Fibroblast of upper back skin (primary cell): ENCODE measurements around the gene TNKS2.
A peak's percentile ranks its signal among the peaks of the same experiment; 100 is the strongest.
"Not testable (repeated sequence)": the region's sequence is repeated elsewhere in the genome, so short reads cannot be mapped to it uniquely, and the experiment has no call there.

Experiments used
- DNase-seq: peaks from one replicate; pipeline ENCODE4 v3.0.0-alpha.2; 2013

TNKS2 gene

DNA sequence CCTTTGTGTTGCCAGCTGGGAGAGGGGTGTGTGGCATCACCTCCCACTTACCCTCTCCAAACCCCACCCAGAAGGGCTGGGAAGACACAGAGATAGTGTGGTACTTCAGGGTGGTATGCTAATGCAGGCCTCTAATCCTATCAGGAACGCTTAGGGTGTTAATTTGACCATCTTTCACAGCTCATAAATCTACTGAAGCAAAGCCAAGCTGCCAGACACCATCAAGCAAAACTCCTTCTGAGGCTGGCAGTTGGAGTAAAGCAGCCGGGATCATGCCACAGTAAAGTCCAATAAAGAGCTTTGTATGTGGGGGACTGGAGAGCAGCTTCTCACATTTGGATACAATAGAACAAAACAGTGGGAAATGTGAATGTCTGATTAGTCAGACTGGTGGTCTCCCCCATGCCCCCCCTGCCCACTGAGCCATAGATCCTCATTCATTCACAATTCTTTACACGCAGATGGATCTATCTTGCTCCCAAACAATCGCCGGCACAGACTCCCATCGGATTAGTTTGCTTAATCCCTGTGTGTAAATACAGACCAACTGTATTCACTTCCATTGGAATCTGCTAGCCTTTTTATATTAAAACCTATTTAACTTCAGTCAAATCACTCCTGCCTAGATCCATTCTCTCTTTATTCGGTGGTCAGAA lies 81.4 kb downstream of the TNKS2 start:
- no peak for DNase-seq

DNA sequence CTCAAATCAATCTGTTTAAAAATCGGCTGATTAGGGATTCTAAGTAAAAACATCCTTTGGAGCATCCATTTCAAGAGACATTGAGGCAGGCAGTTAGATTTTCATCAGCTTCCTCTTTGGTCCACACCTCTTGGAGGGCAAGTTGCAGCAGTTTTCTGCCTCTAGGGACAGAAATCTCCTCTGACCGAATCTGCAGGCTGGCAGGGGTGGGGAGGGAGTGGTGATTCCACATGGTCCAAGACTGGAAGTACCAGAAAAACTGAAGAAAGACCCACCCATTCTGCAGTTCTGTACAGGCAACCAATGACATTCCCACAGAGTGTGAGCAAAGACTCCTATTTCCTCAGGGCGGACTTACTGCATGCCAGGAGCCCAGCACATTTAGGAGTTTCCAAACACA lies 82.1 kb downstream of the TNKS2 start:
- DNase-seq: no peak

DNA sequence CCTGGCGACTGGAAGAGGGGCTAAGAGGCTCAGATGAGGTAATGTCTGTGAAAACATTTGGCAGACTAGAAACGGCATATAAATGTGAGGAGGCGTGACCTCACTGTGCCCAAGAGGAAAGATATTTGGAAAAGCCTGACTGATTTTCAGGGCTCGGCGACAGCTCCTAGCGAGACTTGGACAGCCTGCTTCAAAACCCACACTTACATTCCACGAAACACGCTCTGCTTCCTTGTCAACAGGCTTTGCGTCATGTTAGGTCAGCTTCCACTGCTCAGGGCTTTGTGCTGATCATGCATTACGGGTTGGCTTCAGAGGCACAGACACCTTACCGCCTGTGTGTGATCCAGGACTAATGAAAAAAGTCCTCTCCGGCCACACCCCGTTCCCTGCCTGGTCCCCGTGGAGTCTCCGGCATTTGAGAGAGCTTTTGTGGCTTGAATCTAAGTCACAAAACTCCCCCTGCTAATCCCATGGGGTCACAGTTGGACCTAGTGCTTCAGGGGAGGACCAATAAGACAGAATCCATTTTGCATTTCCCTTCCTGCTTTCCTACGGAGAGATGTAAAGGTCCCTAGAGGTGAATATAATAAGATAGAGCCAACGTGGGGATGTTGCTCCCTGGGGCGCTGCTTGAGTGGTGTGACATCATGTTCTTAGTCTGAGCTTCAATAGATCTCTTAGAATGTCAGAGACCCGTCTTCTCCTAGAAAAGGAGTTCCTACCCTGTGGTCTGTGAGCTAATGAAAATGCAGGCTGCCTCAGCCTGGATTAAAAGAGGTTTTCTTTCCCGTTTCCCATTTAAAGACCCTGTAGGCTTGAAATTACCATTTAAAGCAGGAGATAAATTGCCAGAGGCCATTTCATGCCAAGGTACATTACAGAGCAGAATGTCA lies 85.6 kb downstream of the TNKS2 start:
- peak; percentile 59 for DNase-seq

DNA sequence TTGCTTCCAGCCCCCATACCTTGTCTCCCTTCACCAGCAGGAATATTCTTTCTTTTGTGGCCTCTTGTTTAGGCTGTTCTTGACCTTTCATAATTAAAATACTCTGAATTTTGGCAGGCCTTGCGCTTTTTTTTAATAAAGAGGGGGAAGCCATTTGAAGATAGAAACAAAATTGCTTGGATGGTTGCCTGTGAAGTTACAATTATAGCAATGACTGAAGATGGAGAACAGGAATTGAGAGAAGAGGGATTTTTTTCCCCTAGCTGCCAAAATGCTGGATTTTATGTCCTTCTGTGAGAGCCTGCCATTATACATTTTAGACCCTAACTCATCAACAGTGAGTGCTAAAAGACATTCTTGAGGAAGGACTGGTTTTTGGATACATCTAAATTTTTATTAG lies 86.3 kb downstream of the TNKS2 start:
- DNase-seq: no peak

DNA sequence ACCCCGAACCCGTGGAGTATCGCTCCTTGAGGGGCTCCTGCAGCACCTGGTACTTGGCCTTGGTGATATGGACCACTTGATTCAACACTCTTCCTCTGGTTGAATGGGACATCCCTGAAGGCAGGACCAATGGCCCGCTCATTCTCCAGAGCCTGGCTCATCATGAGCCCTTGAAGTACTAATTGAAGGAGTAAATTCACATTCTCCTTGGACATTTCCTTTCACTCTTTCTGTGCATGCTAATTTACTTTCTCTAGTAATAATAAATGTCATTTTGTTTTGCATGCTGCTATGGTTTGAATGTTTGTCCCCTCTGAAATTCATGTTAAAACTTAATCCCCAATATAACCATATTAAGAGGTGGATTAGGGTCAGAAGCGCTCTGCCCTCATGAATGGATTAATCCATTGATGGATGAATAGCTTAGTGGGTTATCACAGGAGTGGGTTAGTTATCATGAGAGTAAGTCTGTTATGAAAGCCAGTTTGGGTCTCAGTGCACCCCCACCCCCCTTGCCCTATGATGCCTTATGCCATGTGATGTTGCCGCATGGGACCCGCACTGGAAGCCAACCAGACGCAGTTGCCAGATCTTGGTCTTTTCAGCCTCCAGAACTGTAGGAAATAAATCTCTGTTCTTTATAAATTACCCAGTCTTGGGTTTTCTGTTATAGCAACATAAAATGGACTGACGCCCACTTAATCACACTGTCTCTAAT lies 87.3 kb downstream of the TNKS2 start:
- no peak for DNase-seq

DNA sequence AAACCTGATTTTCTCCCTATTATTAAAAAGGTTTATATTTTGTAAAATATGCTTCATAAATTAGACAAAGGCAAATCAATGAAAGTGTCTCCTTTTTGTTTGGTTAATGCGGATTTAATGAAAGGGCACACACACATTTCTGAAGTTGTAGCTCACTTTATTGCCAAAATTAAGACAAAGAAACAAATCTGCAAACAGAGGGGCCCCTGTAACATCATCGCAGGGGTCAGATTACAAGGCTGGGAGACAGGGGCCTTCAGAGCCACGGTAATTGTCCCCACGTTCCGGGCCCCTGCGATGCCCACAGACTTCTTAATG lies 88.7 kb downstream of the TNKS2 start:
- DNase-seq: no peak

DNA sequence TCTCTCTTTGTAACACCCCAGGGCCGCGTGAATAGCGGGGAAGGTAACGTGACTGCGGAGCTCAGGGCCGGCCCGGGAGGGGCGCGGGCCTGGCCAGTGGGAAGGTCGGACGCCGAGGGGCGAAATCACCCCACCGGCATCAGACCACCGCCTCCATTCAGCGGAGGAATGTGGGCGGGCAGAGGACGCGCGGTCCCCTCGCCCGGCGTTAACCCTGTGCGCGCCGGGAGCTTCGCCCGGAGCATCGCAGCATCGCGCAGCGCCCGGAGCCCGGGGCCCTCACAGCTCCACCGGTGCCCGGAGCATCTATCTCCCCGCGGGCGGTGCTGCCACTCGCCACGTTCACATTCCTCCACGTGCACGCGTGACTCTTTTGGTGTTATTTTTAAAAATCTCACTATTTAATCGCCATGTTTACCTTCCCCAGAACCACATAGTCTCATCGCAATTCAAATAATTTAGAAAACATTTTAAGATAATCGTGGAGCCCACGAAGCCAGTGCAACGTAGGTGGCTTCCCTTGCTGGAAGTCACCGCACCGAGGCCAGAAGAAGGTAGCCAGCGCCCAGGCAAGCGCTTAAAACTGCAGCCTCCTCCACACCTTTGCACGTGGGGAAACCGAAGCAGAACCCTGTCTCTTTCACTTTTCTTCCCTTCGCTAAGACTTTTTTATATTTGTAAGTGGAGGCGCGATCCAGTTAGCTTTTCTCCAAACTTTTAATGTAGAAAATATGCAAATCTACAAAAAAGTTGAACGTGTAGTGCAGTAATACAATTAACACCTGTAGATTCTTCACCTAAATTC lies 89.2 kb downstream of the TNKS2 start:
- peak; percentile 48 for DNase-seq

DNA sequence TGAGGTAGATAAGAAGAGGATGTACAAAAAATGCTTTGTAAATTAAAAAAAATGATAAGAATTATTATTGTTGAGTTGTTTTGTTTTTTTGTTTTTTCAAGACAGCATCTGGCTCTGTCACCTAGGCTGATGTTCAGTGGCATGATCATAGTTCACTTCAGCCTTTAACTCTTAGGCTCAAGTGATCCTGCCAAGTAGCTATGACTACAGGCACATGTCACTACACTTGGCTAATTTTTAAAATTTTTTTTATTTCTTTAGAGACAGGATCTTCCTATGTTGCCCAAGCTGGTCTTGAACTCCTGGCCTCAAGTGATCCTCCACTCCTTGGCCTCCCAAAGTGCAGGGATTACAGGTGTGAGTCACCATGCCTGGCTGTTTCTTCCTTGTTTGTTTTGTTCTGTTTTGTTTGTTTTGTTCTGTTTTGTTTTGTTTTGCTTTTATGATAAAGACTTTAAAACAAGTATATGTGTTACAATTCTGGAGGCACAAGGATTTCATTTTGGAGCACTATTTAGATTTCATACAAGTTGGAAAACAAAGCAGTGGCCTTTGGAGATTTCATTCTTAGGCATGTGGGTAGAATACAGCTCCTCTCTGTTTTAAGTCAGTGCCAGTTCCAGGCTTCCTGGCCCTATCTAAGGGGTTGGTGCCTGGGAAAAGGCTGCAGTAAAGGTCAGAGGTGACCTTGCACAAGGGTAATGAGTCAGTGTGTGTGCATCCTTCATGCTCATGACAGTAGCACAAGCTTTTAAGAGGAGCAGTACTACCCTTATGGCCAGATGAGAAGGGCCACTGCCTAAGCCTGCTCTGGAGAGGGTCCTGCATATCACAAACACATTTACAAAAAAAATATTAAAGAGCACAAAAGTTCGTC lies 93.1 kb downstream of the TNKS2 start:
- no peak for DNase-seq

DNA sequence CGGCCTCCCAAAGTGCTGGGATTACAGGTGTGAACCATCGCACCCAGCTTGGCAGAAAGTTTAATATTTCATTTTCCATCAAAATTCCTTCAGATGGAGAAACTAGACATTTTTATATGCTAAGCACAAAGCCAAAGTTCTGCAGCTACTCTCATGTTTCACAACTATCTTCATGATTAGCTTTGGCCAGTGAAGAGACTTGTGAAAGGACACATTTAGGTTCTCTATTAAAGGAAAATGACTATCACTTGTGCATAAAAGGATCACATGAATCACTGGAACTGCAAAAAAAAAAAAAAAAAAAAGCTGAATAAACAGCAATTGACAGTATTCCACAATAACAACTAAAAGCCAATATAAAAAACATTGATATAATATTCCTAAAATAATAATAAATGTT lies 94.8 kb downstream of the TNKS2 start:
- DNase-seq: no peak

DNA sequence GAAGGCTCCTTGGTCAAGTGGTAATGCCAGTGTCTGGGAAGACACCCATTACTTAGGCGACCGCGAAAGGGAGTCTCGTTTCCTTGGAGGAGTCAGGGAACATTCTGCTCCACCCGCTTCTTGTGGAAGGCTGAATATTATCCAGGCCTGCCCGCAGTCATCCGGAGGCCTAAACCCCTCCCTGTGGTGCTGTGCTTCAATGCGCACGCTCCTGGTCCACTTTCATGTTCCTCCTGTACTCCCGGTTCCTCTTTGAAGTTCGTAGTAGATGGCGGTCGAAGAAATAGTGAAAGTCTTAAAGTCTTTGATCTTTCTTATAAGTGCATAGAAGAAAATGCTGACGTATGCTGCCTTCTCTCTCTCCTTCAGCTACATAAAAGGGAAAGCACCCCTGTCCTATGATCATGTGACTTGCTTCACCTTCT lies 96.0 kb downstream of the TNKS2 start:
- not testable (repeated sequence) for DNase-seq

DNA sequence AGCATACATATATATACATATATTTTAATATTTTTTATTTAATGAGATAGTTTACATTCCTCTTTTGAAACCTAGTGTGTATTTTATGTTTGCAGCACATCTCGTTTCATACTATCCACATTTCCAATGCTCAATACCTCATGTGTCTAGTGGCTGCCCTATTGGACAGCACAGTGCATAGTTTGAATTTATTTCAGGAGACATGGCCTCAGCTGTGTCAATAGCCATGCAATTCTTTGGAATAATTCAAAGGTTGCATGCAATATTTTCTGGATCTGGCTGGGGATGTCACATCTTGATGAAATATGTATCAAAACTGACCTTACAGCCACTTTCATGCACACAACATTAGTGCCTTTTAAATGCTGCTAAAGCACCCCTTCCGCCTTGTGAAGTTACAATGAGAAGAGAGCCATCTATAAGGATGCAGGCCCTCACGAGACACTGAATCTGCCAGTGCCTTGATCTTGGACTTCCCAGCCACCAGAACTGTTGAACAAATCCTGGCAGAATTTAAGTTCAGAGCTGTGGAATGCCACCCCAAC lies 98.1 kb downstream of the TNKS2 start:
- DNase-seq: no peak

DNA sequence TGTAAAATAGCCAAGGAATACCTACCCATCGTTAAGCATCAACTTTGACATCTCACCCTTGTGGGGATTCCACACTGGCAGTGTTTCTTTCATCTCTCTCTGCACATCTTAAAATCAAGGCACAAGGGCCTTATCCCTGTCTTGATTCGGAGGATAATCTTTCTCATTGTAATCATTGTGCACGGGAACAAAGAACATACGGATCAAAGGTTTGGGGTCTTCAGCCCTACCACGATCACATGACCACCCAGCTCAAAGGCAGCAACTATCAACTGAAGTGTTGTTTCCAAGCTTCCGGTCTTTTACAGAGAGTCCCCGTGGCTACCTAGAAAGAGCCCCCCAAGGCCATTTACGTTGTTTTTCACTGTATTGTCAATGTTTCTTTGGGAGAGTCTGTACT lies 99.2 kb downstream of the TNKS2 start:
- no peak for DNase-seq

DNA sequence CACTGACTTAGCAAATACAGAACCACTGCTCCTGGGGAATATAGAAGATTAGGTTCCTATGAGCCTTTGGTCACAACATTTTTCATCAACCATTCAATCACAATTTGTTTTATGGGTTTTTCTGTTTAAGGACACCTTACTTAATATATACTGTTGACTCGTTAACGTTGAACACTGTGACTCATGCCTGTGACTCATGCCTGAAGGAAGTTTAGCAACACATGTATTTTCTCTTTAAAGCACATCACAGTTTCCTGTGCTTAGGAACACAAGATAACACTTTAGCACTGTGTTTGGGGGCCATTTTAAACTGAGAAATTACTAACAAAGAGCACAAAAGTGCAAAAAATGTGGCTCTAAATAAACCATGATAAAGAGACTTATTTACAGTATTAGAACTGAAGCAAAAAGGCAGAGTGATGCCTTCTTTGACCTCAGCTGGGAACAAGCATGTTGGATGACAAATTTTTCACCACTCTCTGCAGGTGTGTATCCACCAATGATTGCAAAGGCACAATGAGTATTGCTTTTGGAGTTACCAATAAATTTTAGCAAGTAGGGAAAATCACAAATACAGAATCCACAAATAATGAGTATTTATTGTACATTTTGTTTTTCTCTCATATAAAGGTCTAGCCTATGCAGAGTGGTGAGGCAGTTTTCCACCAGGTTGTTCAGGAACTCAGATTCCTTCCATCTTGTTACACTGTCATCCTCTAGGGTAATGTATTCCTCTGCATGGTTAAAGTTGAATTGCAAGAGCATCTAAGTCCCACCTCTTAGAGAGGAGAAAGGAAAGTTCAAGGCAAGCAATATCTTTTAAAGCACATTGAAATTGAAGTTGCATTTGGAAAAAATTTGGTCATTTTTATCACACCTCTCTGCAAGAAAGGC lies 103.8 kb downstream of the TNKS2 start:
- peak; percentile 86 for DNase-seq

DNA sequence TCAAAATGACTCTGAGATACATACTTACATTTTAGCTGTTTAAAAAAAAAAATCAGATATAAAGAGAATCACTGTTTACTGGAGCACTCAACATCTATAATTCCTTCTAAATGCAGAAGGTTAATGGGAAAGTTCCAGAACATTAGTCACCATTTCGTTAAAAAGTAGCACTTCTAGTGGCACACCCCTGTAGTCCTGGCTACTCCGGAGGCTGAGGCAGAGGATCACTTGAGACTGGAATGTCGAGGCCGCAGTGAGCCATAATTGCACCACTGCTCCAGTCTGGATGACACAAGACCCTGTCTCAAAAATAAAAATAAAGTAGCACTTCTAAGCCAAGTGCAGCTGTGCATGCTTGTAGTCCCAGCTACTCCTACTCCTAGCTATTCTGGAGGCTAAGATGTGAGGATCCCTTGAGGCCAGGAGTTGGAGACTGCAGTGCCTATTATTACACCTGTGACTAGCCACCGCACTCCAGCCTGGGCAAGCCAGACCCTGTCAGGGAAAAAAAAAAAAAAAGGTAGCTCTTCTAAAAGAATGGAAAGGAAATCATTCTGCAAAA lies 108.9 kb downstream of the TNKS2 start:
- no peak for DNase-seq

DNA sequence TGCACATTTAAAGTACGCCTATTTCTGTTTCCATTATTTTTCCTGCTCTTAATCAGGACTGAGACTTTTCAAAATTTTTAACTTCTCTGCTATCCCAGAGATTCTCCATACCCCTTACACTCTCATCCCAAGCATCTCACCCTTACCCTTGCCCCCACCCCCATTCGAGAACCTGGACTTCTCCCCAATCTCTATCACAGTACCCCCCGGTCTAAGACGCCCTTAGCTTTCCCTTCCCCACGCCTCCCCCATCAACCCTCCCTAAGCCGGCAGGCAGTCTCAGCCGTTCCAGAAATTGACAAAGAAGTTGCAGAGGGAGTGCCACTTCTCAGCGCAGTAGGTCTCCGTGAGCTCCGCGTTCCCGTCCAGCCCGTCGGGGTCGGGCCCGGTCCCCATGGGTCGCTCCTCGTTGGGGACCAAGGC lies 109.7 kb downstream of the TNKS2 start:
- no peak for DNase-seq

DNA sequence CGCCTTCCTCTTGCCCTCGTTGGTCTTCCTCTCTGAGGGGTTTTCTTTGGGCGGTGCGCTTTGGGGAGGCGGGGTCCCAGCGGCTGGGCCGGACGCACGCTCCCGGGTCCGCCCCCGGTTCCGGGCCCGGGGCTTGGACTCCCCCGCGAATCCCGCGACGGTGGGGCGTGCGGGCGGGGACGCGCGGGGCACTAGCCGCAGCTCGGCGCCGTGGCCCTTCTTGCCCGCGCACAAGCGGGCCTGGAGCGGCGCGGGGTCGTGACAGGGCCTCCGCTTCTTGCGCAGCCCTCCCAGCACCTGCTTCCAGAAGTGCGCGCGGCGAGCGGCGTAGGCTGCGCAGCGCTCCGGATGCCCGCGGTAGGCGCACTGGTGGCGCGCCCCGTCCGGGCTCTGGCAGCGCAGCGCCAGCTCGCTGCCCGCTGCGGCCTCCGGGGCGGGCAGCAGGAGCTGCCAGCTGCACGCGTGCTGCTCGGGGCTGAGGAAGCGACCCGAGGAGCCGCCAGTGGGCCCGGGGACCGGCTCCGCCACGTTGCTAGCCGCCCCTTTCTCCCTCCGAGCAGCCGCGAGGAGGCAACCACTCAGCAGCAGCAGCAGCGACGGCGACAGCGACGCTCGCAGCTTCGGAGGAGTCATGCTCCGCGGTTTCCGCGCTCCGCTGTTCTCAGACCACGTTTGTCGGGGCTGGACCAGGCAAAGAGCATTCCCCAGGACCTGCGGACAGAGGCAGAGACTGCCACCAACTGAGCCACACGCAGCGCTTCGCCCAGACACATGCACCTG lies 110.3 kb downstream of the TNKS2 start:
- DNase-seq: peak; percentile 64

DNA sequence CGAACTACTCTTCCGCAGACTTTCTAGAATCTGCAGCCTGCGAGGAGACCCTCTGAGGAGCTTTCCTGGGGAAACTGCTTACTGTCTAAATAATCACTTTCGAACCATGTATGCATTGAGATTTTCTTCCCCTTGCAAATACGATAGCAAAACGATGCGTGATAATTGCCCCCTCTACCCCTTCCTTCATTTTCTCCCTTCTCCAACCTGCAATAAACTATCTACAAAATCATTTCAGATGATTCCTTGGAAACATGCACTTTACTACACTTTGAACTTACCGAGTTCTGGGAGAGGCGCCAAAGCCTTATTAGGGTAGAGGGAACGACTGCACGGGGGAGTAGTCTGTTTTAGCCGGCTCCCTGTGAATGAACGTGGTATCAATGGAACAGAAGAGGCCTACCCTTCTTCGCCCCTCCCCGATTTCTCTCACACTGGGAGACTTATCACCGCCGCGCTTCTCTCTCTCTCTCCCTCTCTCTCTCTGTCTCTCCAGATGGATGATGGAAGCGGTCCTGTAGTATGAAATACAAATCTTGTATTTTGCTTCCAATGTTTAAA lies 111.0 kb downstream of the TNKS2 start, which contains the start of gene FGFBP3:
Gene FGFBP3, minus strand, starts transcription at position 370 of the 561 bp plus-strand sequence. CDS start 517 bp downstream, outside the sequence.
- peak; percentile 47 for DNase-seq

DNA sequence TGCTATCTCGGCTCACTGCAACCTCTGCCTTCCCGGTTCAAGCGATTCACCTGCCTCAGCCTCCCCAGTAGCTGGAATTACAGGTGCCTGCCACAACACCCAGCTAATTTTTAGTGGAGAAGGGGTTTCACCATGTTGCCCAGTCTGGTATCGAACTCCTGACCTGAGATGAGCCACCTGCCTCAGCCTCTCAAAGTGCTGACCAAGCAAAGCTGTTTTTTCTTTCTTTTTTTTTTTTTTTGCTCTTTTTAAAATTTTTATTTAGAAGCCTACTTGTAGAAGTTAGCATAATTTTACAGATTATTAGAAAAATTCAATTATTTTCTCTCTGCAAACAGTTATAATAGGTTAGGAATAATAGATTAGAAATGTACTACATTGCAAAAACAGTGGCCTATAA lies 112.2 kb downstream of the TNKS2 start:
- no peak for DNase-seq
